GM20000 (cell line): Measurements from ENCODE around the gene SLC35F3.

Source experiments
- DNase-seq: peaks from one replicate; pipeline ENCODE4 v3.0.0; 2012; ENCODE audit warnings: low spot score
- TF ChIP-seq, protein P1 (sequence below): IDR thresholded peaks from 2 replicates; pipeline ENCODE4 v1.5.1; 2012; ENCODE audit warnings: mild to moderate bottlenecking, control low read depth; ENCODE audit errors: extremely low read depth, missing control alignments

SLC35F3 gene

DNA sequence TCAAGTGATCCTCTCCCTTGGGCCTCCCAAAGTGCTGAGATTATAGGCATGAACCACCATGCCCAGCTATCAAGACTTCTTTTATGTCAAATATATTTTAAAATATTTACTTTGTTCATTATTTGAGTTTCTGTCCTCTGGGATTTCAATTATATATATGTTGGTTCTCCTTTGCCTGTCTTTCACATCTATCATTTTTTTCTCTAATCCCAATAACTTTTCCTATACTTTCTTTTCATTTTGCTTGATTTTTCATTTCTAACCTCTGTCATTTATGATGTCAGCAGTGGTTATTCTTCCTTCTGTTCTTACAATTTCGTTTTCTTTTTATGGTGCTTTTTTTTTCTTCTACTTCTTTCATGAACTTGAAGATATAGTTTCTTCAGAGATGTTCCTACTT, 47.3 kb downstream of the SLC35F3 start:
- no peak for DNase-seq
- TF ChIP-seq, protein P1, sequence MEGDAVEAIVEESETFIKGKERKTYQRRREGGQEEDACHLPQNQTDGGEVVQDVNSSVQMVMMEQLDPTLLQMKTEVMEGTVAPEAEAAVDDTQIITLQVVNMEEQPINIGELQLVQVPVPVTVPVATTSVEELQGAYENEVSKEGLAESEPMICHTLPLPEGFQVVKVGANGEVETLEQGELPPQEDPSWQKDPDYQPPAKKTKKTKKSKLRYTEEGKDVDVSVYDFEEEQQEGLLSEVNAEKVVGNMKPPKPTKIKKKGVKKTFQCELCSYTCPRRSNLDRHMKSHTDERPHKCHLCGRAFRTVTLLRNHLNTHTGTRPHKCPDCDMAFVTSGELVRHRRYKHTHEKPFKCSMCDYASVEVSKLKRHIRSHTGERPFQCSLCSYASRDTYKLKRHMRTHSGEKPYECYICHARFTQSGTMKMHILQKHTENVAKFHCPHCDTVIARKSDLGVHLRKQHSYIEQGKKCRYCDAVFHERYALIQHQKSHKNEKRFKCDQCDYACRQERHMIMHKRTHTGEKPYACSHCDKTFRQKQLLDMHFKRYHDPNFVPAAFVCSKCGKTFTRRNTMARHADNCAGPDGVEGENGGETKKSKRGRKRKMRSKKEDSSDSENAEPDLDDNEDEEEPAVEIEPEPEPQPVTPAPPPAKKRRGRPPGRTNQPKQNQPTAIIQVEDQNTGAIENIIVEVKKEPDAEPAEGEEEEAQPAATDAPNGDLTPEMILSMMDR: no peak

DNA sequence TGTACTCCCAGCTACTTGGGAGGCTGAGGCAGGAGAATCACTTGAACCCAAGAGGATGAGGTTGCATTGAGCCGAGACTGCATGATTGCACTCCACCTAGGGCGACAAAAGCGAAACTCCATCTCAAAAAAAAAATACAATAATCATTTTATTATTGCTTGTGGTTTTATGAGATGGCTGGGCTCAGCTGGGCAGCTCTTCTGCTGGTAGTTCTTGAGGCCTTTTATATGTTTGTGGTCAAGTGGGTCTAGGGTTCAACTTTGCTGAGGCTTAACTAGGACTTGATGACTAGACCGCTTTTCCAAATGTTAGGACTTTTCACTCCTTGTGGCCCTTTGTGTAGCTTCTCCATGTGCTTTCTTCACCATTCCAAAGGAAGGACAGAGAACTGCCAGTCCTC, 53.2 kb downstream of the SLC35F3 start:
- no peak for DNase-seq
- TF ChIP-seq, protein P1: no peak

DNA sequence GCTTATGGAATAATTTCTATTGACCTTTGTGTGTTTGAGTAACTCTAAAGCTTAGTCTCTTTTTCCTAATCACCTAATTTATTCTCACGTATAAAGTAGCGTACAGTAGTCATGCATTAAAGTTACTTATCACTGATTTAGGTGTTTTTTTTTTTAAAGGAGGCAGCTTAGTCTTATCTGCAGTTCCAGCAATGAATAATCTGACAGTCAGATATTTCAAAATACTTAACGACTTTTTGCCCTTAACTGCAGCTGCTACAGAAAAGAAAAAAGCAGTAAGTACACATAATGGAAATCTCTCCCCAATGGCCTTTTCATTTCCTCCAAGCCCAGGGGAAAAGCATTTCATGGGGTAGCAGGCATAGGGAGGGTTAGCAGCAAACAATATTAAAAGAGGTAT, 54.6 kb downstream of the SLC35F3 start:
- no peak for DNase-seq

DNA sequence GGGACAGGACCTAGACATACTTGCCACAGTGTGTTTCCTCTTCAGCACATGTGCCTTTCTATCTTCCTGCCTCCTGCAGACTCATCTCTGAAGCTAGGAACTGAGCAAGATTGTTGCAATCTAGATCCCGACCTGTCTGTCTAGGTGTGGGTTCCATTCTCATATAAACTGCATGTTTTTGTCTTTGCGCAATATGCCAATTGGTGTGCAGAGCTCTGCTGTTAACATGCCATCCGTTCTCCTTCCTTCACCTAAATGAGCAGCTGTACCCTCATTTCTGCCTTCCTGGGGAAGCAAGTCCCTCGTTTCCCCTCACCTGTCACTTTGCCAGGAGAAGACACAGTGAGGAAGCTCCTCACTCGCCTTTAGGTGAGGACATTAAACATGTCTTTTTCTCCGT, 55.5 kb downstream of the SLC35F3 start:
- DNase-seq: no peak
- TF ChIP-seq, protein P1: no peak

More for the DNA sequence above, 54.6 kb downstream of the SLC35F3 start:
- TF ChIP-seq, protein P1: no peak

DNA sequence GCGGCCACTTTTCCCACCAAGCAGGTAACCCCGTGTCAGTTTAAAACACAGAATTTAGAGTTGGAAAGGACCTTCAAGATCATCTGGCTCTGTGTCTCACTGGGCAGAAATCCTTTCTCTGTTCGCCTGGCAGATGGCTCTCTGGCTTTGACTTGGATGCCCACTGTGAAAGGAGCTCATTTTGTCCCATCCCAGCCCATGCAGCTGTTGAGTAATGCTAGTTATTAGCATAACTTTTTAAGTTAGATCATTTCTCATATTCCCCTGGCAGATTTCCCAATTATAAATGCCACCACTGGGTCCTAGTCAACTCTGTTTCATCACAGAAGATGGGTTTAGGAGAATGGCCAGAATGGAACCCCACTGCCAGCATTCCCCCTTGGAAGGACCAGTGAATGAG, 55.9 kb downstream of the SLC35F3 start:
- no peak for DNase-seq
- TF ChIP-seq, protein P1: no peak

DNA sequence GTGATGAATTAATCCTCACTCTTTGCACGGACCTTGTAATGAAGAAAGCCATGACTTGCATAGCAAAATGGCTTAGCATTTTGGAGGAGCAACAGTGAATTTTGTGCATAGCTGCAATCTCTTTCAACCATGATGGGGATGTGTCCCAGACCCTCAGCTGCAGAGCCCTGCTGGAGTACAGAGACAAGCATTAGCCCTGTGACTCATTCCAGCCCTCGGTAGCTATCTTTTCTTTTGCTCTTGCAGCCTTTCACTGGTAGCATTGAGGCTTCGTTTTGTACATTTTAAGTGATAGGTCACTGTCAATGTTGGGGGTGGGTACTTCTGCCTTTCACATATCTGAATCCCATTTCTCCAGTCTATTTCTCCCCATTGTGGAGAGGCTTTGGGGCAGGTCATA, 58.4 kb downstream of the SLC35F3 start:
- TF ChIP-seq, protein P1: no peak
- DNase-seq: no peak

DNA sequence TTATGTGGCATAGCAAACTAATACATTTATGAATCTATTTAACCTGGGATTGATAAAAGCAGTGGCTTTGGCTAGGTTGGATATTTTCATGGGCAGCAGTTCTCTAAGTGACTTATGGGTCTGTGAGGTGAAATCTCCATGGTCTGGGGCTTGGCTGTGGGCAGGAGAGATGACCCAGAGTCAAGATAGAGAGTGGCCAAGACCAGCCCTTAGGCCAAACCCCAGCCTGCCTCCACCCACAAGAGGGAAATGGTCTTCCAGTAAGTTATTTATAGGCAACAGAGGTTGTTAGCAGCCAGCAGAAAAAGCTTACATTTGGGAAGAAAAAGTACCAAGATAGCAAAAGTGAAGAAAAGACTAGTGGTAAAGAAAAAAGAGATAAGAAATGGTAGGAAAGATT, 61.4 kb downstream of the SLC35F3 start:
- no peak for DNase-seq
- TF ChIP-seq, protein P1: no peak

DNA sequence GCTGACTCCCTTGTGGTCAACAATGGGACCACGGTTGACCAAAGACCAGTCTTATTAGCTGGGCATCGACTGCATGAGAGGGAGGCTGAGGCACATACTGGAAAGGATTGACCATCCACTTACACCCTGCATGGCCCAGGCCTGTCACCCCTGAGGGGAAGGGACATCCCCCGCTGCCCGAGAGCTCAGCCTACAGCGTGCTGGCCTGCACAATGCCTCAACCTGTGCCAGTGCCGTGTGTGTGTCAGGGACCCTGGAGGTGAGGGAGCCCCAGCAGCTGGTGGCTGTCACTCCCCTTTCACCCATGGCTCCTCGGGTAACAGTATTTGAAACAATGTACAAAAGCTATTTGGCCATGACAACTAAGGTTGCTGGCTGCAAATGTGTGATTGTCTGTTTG, 67.3 kb downstream of the SLC35F3 start:
- no peak for DNase-seq
- TF ChIP-seq, protein P1: no peak
